Fibroblast of skin of scalp (primary cell): Measurements from ENCODE around the gene PTBP2.
"Not testable (repeated sequence)": the region's sequence is repeated elsewhere in the genome, so short reads cannot be mapped to it uniquely, and the experiment has no call there.

Source experiments
- DNase-seq: peaks from one replicate; pipeline ENCODE4 v3.0.0-alpha.2; 2013

Gene PTBP2

DNA sequence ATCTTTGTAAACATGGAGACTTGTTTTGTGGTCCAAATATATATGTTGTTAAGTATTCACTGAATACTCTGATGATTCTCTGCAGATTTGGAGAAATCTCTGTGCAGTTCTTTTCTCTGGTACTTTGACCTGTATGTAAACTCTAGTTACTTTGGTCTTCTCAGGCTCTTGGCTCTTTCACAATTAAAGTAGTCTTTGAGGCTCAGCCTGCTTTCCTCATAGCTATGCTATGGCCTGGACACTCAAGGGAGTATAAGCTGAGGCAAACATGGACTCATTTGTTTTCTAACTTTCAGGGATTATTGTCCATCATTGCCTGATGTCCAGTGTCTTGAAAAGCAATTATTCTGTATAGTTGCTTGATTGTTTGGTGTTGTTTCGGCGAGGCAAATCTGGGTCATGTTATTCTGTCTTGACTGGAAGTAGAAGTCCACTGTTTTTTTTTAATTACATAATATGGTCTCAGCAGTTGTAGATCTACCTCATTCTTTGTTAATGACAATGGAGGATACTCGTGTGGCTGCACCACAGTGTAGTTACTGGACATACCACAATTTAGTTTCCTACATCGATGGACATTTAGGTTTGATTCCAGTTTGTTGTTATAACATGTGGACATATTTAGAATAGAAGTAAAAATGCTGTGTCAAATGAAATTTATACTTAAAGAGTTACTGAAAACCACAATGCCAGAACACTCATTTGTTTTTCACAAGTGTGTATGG is 9.2 kb downstream of the PTBP2 start:
- DNase-seq = no peak

DNA sequence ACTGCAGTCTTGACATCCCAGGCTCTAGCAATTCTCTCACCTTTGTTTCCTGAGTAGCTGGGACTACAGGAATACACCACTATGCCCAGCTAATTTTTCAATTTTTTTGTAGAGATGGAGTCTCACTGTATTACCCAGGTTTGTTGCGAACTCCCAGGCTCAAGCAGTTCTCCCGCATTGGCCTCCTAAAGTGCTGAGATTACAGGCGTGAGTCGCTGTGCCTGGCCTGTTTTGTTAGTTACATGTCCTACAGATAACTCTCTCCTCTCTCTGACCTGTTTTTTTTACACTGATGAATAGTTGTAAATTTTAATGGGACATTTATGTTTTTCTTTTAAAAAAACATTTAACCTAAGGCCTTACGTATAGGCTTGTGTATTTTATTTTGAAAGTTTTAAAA is 19.8 kb downstream of the PTBP2 start:
- no peak for DNase-seq

DNA sequence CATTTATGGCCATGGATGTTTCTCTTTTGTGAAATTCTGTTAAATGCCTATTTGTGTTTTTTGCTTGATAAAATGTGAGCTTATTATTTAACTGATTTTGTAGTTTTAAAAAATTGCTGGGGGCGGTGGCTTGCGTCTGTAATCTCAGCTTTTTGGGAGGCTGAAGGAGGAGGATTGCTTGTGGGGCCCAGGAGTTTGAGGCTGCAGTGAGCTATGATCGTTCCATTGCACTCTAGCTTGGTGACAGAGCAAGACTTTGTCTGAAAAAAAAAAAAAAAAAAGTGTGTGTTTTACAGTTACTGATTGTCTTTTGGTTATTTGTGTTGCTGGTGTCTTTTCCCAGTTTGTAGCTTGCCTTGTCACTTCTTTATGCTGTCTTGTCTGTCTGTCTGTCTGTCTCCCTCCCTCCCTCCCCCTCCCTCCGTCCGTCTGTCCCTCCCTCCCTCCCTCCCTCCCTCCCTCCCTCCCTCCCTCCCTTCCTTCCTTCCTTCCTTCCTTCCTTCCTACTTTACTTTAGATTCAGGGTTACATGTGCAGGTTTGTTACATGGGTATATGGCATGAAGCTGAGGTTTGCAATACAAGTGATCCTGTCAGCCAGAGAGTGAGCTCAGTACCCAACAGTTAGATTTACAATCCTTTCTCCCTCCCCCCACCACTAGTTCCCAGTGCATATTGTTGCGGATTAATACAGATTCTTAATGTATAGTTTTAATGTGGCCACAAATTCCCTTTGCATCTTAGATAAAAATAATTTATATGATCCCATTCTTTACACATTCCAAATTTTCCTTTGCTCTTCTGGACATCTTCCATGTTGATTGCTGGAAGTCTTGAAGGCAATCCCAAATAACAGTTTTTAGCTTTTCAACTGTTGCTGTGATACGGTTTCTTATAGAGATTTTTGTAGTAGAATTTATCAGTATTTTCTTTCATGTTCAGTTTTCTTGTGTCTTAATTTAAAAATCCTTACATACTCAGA is 25.1 kb downstream of the PTBP2 start:
- no peak for DNase-seq

DNA sequence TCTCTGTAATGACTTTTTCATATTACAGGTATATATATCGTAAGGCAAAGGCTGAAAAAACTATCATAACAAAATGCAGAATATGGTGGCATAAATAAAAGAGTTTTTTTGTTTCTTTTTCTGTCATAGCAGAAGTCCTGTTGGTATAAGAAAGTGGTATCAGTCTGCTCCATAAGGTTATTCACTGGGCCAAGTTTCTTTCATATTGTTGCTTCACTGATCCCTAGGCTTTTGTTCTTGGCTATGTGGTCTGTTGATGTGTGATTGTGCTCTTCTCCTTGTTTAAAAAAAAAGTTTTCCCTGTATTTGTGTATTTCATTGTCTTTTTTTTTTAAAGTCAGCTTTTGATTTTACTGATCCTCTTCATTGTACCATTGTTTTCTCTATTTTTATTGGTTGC is 26.0 kb downstream of the PTBP2 start:
- DNase-seq = no peak

DNA sequence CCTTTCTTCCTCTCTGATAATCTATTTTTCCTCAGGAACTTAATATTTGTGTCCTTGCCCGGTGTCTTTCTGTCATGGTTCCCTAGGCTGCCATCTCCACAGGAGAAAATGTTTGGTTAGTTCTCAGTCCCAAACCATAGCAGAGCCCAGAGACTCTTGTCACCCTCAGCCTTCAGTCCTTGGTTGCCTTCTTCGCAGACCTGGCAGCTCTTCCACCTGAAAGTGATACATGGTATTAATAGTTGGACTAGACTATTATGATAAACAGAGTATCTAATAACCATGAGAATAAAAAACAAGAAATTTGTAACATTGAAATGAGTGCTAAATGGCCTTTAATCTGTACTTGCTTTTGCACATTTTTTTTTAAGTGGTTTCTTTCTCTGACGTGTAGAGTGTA is 26.5 kb downstream of the PTBP2 start:
- no peak for DNase-seq

DNA sequence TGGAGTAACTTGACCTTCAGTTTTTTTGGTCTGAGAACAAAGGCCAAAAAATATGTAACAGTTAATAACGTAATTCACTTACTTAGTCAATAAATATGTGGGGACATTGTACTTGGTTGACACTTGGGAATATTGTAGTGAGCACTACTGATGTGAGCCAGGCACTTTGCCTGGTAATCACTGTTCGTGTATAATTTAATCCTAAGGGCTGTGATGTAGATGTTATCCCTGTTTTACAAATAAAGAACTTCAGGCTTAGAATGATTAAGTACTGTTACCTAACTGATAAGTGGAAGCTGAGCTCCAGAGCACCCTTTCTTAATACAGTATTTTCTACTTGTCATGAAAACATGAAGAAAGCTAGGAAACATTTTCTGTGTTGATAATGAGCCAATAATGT is 28.0 kb downstream of the PTBP2 start:
- DNase-seq = no peak

DNA sequence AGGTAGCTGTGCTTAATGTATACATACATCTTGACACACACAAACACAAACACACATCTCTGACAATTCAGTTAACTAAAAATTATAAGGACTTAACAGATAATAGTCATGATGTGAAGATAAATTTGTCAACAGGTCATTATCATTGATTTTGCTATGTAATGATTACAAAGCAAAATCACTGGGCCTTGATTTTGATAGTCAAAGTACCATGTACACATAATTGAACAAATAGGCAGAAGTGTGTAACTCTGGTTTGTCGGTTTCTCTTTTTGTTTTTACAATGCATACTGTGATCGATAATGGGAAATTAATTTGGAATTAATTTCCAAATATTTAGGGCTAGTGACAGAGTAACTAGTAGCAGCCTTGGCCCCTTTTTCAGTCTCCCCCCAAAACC is 30.8 kb downstream of the PTBP2 start:
- DNase-seq = no peak

DNA sequence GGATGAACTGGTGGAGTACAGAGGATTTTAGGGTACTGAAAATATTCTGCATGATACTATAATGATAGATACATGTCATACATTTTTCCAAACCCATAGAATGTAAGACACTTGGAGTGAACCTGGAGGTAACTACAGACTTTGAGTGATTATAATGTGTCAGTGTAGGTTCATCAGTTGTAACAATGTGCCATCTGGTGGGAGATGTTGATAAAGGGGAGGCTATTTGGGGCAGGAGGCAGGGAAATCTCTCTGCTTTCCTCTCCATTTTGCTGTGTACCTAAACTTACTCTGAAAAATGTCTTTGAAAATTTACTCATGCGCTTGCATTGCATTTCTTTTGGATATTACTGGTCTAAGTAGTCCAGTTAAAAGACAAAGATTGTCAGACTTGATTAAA is 35.2 kb downstream of the PTBP2 start:
- DNase-seq = peak; percentile 2

DNA sequence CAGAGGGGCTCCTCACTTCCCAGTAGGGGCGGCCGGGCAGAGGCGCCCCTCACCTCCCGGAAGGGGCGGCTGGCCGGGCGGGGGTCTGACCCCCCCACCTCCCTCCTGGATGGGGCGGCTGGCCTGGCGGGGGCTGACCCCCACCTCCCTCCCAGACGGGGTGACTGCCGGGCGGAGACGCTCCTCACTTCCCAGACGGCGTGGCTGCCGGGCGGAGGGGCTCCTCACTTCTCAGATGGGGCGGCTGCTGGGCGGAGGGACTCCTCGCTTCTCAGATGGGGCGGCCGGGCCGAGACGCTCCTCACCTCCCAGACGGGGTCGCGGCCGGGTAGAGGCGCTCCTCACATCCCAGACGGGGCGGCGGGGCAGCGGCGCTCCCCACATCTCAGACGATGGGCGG is 41.0 kb downstream of the PTBP2 start:
- not testable (repeated sequence) for DNase-seq

DNA sequence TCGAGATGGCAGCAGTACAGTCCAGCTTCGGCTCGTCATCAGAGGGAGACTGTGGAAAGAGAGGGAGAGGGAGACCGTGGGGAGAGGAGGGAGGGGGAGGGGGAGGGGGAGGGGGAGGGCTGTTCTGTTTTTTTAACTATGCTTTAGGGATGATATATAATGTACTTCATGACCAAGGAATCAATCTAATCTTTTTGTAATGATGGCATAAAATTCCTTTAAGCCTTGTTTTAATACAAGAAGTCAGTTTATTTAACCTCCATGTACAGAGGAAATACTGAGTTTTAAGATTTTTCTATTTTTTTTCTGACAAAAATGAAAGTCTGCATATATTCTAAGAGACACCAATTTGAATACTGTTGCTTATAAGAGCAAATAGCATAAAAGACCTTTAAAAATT is 41.9 kb downstream of the PTBP2 start:
- DNase-seq = no peak

DNA sequence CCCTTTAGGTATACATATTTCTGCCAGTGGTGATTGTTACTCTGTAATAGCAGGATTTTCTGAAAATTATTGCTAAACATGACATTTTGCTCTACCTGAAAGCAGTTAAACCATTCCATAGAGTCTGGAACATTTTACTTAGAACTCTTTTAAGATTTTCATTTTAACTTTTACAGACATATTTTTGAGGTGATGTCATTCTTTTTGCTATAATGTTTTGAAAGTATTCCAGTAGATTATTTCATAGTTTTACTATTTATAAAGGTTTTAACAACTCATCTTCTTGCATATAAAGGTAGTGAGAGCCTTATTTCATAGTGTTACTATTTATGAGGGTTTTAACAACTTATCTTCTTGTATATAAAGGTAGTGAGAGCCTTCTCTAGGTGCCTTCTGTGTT is 42.9 kb downstream of the PTBP2 start:
- peak; percentile 7 for DNase-seq

DNA sequence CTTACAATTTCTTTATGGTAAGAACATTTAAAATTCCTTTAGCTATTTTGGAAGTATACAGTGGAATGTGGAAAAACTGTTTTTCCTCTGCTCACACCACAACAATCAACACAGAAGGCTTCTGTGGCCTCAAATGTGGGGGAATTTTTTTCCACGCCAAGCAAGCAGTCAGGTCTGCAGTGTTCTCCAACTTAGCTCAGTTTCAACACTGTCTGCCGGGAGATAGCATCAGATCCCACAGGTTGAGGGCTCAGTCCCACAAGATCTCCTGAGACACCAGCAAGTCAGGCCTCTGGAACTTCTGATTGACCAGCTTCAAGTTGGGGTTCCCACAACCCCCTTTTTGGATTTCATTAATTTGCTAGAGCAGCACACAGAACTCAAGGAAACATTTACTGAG is 50.3 kb downstream of the PTBP2 start:
- DNase-seq = no peak

DNA sequence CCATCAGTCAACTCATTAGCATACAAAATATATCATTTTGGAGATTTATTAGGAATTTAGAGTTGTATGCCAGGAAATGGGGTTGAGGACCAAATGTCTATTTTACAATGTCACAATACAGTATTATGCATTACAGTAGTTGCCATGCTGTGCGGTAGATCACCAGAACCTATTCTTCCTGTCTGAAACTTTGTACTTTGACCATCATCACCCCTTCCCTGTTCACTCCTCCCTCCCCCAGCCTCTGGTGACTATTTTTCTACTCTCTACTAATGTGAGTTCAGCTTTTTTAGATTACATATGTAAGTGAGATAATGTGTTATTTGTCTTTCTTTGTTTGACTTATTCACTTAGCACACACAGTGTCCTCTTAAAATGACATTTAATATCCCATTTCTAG is 50.8 kb downstream of the PTBP2 start:
- DNase-seq = no peak

DNA sequence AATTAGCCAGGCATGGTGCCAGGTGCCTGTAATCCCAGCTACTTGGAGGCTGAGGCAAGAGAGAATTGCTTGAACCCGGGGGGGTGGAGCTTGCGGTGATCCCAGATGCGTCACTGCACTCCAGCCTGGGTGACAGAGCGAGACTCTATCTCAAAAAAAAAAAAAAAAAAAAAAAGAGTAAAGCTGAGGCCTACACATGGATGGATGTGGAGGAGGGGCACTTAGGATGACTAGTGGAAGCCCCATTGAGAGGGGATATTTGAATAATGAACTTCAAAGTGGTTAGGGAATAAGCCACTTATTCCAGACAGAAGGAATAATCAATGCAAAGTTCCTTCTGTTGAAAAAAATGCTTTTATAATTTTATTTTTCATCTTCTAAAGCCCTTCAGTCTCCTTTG is 51.4 kb downstream of the PTBP2 start:
- DNase-seq = no peak

DNA sequence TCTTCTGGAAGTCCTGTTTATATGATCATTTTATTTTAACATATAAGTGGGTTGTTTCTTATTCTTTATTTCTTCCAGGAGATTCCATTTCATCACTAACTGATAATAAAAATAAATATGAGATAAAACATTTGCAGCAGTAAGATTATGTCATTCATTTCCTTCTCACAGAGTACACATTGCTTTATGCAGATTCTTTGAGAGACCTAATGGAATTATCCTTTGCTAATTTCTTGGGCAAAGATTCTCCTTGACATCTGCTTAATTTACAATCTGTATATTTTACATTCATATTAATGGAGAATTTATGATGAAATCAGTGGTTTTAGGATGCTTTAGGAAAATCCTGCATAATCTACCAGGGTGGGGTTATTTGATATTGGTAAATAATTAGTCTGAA is 60.6 kb downstream of the PTBP2 start:
- no peak for DNase-seq

DNA sequence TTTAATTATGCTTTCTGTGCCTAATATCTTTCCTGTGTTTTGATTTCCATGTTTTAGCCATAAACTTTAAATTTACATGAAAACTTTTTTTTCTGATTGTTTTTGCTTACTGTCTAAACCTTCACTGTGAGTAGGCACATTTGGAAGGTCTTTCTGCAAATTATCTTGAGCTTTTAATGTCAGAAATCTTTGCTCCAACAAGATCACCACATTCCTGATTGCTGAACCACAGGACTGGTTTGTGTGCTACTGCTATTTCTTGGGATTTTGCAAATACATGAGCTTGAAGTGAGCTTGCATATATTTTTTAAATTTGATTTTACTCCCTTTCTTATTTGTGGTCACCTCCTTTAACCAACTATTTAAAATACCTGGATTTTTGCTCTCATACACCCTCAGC is 61.3 kb downstream of the PTBP2 start:
- peak; percentile 11 for DNase-seq

DNA sequence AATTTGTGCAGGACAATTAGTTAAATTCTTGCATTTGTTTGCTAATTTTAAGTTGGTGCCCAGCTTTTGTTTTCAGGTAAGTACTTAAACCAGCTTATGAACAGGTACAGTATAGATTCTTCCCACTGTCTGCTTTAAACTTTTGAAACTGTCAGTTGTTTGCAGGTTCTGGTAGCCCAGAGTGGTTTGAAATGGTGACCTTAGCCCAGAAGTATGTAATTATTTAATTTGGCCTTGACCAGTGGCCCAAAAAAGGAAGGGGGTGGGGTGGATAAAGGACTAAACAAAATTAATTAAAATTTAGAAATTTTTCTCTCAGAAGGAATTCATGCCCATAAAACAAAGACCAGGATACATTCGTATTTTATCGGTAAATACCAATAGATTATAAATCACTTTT is 69.0 kb downstream of the PTBP2 start:
- no peak for DNase-seq

DNA sequence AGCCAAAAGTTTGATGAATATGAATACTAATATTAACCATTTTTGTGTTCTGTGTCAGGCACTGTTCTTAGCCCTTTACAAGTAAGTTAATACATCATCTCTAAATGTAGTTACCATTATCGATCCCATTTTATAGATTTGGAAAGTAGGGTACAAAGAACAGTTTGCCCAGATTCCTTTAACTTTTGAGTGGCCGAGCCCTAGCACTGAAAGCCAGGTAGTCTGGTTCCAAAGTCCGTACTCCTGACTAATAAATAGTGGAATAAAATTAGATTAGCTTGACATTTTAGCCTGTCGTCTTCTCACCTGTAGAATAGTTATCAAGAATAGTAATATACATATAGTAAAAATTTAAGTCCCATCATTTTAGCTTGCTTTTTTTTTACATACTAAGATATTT is 70.6 kb downstream of the PTBP2 start:
- no peak for DNase-seq

DNA sequence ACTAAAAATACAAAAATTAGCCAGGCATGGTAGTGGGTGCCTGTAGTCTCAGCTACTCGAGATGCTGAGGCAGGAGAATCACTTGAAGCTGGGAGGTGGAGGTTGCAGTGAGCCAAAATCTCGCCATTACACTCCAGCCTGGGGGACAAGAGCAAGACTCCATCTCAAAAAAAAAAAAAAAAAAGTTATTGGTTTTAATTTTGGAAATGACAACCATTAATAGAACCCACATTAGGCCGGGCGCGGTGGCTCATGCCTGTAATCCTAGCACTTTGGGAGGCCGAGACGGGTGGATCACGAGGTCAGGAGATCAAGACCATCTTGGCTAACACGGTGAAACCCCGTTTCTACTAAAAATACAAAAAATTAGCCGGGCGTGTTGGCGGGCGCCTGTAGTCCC is 80.1 kb downstream of the PTBP2 start:
- DNase-seq = not testable (repeated sequence)

DNA sequence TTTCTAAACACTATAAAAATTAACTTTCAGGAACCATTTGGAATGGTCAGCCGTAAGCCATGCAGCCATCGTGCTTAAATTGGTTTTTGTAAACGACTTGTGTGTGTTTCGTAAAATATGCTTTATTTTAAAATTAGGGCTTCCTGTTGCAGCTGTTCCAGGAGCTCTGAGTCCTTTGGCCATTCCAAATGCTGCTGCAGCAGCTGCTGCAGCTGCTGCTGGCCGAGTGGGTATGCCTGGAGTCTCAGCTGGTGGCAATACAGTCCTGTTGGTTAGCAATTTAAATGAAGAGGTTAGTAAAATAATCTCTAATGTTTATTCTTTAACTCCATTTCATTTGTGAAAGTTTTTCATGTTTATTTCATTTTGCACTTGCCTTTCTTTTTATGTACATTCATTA is 83.1 kb downstream of the PTBP2 start:
- no peak for DNase-seq

DNA sequence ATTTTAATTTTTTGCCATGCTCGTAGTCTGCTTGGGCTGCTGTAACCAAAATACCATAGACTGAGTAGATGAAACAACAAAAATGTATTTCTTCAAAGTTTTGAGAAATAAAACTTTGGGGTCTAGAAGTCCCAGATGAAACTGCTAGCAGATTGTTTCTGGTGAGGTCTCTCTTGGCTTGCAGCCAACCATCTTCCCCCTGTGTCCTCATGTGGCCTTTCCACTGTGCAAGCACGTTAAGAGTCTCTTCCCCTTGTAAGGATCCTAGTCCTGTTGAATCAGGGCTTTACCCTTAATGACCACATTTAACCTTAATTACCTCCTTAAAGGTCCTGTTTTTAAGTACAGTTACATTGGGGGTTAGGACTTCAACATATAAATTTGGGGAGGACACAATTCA is 86.6 kb downstream of the PTBP2 start:
- no peak for DNase-seq

DNA sequence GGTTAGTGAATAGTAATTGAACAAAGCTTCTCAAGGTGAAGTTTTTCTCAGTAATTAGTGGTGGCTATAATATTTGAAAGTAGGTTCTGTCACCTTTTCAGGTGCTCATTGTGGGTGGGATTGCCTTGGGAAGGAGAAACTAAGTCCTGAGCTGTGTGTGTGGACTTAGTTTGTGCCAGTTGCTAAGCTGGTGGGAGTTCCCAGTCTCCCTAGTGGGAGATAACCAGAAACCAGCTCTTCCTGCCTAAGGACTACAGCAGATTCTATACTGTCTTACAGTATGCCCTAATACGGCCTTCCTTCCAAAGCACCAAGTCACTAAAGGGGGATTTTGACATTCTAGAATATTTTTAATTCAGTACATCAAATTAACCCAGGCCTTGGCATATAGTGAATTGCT is 94.3 kb downstream of the PTBP2 start:
- DNase-seq = no peak

DNA sequence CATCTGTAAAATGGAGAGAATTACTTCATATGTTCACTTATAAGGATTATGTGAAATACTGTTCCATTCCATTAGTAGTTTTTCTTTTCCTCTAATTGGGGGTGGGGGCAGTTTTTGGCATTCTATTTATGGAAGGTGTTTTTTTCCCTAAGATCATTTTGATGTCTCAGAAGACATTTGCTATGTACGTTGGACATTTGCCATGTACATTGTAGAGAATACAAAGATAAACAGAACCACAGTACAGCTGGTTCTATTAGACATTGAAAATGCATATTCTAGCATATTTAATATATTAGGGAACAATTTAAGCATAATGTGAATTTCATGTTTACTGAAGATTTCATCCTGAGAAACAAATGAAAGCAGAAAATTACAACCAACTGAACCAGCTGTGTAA is 98.5 kb downstream of the PTBP2 start:
- DNase-seq = no peak

DNA sequence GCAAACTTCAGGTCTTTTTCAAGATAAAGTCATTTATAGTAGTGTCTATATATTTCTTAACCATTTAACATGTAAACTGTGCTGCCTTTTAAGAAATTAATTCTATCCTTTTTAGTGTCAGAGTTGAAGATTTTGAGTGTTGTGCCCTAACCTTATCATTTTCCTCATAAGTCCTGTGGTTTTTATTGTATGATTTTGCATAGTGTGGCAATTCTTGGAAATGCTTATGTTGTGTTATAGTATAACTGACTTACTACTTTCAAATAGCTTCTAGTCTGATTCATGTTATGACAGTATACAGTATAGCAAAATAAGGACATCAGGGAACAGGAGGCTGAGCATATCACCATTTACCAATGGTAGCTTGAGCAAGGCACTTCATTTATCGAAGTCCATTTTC is 99.1 kb downstream of the PTBP2 start:
- no peak for DNase-seq
